ENCODE results near the gene HARS1.
A peak's percentile ranks its signal among the peaks of the same experiment; 100 is the strongest.
"Not testable (repeated sequence)": the region's sequence is repeated elsewhere in the genome, so short reads cannot be mapped to it uniquely, and the experiment has no call there.

HARS1 gene

DNA sequence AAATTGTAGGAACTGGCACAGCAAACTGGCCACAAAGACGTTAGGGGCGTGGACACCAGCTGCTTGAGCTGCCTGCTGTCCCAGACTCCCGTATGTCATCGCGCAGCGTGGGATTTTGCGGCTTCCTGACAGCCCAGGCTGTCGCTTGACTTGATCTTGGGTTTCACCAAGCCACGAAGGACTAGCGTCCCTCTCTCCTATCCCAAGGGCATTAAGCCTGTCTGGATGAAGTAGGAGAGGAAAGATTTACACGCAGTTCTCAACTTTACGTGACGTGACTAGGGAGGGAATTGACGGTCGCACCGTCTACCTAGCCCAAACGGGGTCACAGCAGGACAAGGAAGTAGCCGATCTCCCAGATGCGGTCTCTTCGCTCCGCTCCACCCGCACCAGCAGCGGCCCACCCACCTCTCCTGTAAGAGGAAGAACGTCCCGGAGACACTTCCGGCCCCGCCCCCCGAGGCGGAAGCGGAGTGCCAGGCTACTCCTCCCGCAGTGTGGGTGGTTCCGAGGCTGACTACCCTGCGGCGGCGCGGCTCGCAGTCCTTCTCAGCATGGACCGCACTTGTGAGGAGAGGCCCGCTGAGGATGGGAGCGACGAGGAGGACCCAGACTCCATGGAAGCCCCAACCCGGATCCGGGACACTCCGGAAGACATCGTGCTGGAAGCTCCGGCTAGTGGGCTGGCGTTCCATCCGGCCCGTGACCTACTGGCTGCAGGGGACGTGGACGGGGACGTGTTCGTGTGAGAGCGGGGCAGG is 26.6 kb downstream of the HARS1 start, which contains the start of gene WDR55:
WDR55 (plus strand) TSS at position 546 of the 761 bp plus-strand sequence; CDS start at position 555, 9 bp downstream.
- DNase-seq (ENCODE audit: extremely low spot score) = peak; percentile 94
- TF ChIP-seq, protein P1, sequence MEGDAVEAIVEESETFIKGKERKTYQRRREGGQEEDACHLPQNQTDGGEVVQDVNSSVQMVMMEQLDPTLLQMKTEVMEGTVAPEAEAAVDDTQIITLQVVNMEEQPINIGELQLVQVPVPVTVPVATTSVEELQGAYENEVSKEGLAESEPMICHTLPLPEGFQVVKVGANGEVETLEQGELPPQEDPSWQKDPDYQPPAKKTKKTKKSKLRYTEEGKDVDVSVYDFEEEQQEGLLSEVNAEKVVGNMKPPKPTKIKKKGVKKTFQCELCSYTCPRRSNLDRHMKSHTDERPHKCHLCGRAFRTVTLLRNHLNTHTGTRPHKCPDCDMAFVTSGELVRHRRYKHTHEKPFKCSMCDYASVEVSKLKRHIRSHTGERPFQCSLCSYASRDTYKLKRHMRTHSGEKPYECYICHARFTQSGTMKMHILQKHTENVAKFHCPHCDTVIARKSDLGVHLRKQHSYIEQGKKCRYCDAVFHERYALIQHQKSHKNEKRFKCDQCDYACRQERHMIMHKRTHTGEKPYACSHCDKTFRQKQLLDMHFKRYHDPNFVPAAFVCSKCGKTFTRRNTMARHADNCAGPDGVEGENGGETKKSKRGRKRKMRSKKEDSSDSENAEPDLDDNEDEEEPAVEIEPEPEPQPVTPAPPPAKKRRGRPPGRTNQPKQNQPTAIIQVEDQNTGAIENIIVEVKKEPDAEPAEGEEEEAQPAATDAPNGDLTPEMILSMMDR (IDR thresholded peaks at IDR 0.05; ENCODE audit: control extremely low read depth, extremely low read depth, low read depth, missing control alignments) = no peak
- CTCF ChIA-PET = interaction anchor here (1.0 to 4.5 kb wide), 3 partner anchors 17 to 306 kb away, joined by 3 to 16 read pairs (median 4); partner anchors contain the start of genes IK, NDUFA2 and TMCO6
- POLR2A ChIA-PET = interaction anchor here (0.9 to 2.9 kb wide), 4 partner anchors 10 to 27 kb away, joined by 3 to 10 read pairs (median 4); partner anchors contain the start of genes HARS1, HARS2, IK and NDUFA2

DNA sequence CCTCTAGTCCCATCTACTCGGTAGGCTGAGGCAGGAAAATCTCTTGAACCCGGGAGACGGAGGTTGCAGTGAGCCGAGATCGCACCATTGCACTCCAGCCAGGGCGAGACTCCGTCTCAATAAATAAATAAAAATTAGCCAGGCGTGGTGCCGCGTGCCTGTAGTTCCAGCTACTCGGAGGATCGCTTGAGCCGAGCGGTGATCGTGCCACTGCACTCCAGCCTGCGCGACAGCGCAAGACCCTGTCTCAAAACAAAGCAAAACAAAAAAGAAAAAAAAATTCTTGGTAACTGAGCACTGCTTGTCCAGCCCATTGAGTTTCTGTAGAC is 27.2 kb downstream of the HARS1 start:
- ChIA-PET POLR2A (interaction anchor here (2.9 kb wide), 1 partner anchor 16 kb away, joined by 10 read pairs; the partner anchor contains the start of genes IK and NDUFA2), CTCF (interaction anchor here (1.8 to 4.5 kb wide), 3 partner anchors 11 to 25 kb away, joined by 4 to 16 read pairs (median 8); partner anchors contain the start of genes IK, NDUFA2 and TMCO6)
- TF ChIP-seq, protein P1 (IDR thresholded peaks at IDR 0.05; ENCODE audit: control extremely low read depth, extremely low read depth, low read depth, missing control alignments) = no peak
- no peak for DNase-seq (ENCODE audit: extremely low spot score)

DNA sequence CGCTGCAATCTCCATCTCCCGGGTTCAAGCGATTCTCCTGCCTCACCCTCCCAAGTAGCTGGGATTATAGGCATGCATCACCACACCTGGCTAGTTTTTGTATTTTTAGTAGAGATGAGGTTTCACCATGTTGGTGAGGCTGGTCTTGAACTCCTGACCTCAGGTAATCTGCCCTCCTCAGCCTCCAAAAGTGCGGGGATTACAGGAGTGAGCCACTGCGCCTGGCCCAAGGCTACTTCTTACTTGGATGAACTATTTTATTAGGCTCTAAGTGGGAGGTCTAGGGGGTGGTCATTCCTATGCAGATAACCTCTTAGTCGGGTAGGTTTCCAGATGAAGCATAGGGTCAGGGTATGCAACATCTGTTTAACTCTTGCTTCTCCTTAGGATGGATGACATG is 30.8 kb downstream of the HARS1 start:
- POLR2A ChIA-PET; DNase-seq (ENCODE audit: extremely low spot score); CTCF ChIA-PET: not testable (repeated sequence)

DNA sequence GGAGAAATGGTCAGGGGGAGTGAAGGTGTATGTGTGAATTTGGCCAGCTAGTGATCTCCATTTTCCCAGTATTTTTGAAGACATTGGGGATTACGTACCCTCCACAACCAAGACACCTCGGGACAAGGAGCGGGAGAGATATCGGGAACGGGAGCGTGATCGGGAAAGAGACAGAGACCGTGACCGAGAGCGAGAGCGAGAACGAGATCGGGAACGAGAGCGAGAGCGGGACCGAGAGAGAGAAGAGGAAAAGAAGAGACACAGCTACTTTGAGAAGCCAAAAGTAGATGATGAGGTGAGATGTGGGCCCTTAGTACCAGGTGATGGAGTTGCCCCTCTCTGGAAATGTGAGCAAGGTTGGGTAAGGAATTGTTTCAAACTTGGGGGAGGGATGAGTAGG is 32.3 kb downstream of the HARS1 start:
- no peak for DNase-seq (ENCODE audit: extremely low spot score)
- ChIA-PET CTCF (interaction anchor here (1.1 to 1.4 kb wide), 2 partner anchors 10 to 287 kb away, joined by 3 to 4 read pairs; no protein-coding TSS in a partner anchor), POLR2A (interaction anchor here (0.7 kb wide), 1 partner anchor 11 kb away, joined by 3 read pairs; the partner anchor contains the start of genes IK and NDUFA2)
- TF ChIP-seq, protein P1 (IDR thresholded peaks at IDR 0.05; ENCODE audit: control extremely low read depth, extremely low read depth, low read depth, missing control alignments) = no peak

DNA sequence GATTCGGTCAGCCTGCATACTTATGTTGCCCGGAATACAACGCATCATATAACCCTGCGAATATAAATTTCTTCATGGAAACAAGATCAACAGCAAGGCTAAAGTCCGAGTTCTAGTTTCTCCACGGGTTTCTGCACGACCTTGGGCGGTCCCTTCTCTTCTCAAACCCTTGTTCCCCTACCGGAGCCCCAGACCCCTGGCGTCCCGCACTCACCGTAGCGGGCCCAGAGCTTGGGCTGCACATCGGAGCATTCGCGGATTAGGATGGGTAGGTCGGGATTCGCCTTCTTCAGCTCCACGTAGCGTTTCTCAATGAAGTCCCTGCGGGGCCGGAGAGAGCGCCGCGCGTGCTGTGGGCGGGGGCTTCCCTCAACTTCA is 44.1 kb downstream of the HARS1 start:
- DNase-seq (ENCODE audit: extremely low spot score) = no peak
- ChIA-PET CTCF (interaction anchor here (0.8 to 3.7 kb wide), 14 partner anchors 8 to 920 kb away, joined by 3 to 18 read pairs (median 3); partner anchors contain the start of genes ANKHD1 and WDR55), POLR2A (interaction anchor here (0.9 to 2.1 kb wide), 11 partner anchors 8 to 245 kb away, joined by 3 to 14 read pairs (median 4); partner anchors contain the start of genes ANKHD1, CD14, HARS1 and HARS2)
- TF ChIP-seq, protein P1 (IDR thresholded peaks at IDR 0.05; ENCODE audit: control extremely low read depth, extremely low read depth, low read depth, missing control alignments) = no peak

DNA sequence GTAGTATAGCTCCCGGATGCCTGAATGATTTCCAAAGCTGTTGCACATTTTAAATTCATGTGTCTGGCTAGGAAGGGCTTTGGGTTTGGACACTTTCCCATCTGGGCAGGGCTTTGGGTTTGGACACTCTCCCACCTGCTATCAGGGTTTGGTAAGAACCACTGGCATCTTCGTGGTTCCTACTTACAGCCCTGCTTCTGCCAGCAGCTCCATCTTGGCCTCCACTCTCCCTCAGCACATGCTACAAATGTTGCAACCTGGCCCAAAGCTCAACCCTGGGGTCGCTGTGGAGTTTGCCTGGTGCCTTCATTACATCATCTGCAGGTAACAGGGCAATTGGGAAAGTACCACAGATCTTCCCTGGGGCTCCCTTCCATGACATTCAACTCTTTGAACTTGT is 48.5 kb downstream of the HARS1 start:
- POLR2A ChIA-PET = interaction anchor here (1.2 kb wide), 1 partner anchor 10 kb away, joined by 3 read pairs; no protein-coding TSS in a partner anchor
- CTCF ChIA-PET = interaction anchor here (0.8 to 2.4 kb wide), 5 partner anchors 7 to 73 kb away, joined by 3 to 12 read pairs (median 4); no protein-coding TSS in a partner anchor
- TF ChIP-seq, protein P1 (IDR thresholded peaks at IDR 0.05; ENCODE audit: control extremely low read depth, extremely low read depth, low read depth, missing control alignments) = no peak
- DNase-seq (ENCODE audit: extremely low spot score) = no peak

Measured in GM10248 (cell line).